Bronchial epithelial cell (primary cell): ENCODE measurements around the gene SEC23A. TPM values are rescaled to one million over a fixed set of nuclear protein-coding genes. Genes with fewer than 3 reads are reported as not detected.

Source experiments
- DNase-seq: peaks from one replicate; pipeline ENCODE4 v3.0.0-alpha.2; 2010; ENCODE audit warnings: low read depth
- FAIRE-seq: peaks from 2 replicates; lab custom pipeline; 2011; peaks lifted over from hg19 to GRCh38; lab: Jason Lieb, UNC
- H3K27me3 ChIP-seq: 2 replicates; pipeline ENCODE4 v1.5.1; 2011; ENCODE audit warnings: low read length; ENCODE audit not compliant: control insufficient read depth, insufficient read depth
- H3K36me3 ChIP-seq: 2 replicates; pipeline ENCODE4 v1.5.1; 2011; ENCODE audit warnings: low read length; ENCODE audit not compliant: control insufficient read depth, insufficient read depth
- H3K4me3 ChIP-seq: 2 replicates; pipeline ENCODE4 v1.5.1; 2011; ENCODE audit warnings: mild to moderate bottlenecking, low read depth, low read length, control low read depth
- CTCF ChIP-seq: IDR thresholded peaks from 2 replicates; pipeline ENCODE4 v1.5.1; 2011; ENCODE audit warnings: mild to moderate bottlenecking, moderate library complexity, low read length, control low read depth, inconsistent platforms; ENCODE audit not compliant: insufficient read depth, severe bottlenecking
- total RNA-seq: library from RNA; depleted of rRNA; stranded (reverse); fragments of >200 nt; gene quantifications from 2 replicates; pipeline ENCODE4 v1.2.1, GENCODE V29; 2014

SEC23A gene
- total RNA-seq, 1 donor from 2014 or later, result 211 TPM

- H3K4me3 ChIP-seq, result no peak overlapping the region
- DNase-seq (no peak), FAIRE-seq (no peak)
- H3K36me3 ChIP-seq, result peaks cover 2% of the 10 kb centered on the region
- no peak for TF ChIP-seq CTCF
- H3K27me3 ChIP-seq, result no peaks in the 10 kb centered on the region
These were observed 11.3 kb downstream of the SEC23A start for GRCh38 chr14:39091716-39092115.

- no peak overlapping the region for H3K4me3 ChIP-seq
- TF ChIP-seq CTCF, result no peak
- no peaks in the 10 kb centered on the region for H3K27me3 ChIP-seq
- peaks cover 2% of the 10 kb centered on the region for H3K36me3 ChIP-seq
- DNase-seq, result no peak
- FAIRE-seq, result no peak
These were observed 12.4 kb downstream of the SEC23A start for GRCh38 chr14:39090548-39091111.

- FAIRE-seq (no peak), DNase-seq (no peak)
- H3K36me3 ChIP-seq, result peaks cover 9% of the 10 kb centered on the region
- no peaks in the 10 kb centered on the region for H3K27me3 ChIP-seq
- H3K4me3 ChIP-seq, result no peak overlapping the region
- no peak for TF ChIP-seq CTCF
These were observed 15.5 kb downstream of the SEC23A start for GRCh38 chr14:39087493-39087892.

- TF ChIP-seq CTCF, result no peak
- Histone ChIP-seq H3K27me3 (no peaks in the 10 kb centered on the region), H3K36me3 (peaks cover 10% of the 10 kb centered on the region), H3K4me3 (no peak overlapping the region)
- DNase-seq (no peak), FAIRE-seq (no peak)
These were observed 17.1 kb downstream of the SEC23A start for GRCh38 chr14:39085933-39086332.

GRCh38 chr14:39083127-39083526 is 19.9 kb downstream of the SEC23A start:
- no peak for TF ChIP-seq CTCF
- Histone ChIP-seq H3K4me3 (no peak overlapping the region), H3K36me3 (peaks cover 10% of the 10 kb centered on the region), H3K27me3 (no peaks in the 10 kb centered on the region)
- DNase-seq (no peak), FAIRE-seq (no peak)

GRCh38 chr14:39080886-39081285 is 22.1 kb downstream of the SEC23A start:
- no peak overlapping the region for H3K4me3 ChIP-seq
- TF ChIP-seq CTCF, result no peak
- H3K27me3 ChIP-seq, result no peaks in the 10 kb centered on the region
- FAIRE-seq (no peak), DNase-seq (no peak)
- H3K36me3 ChIP-seq, result peaks cover 10% of the 10 kb centered on the region
